HepG2 (cell line): Measurements from ENCODE around the gene MMP27. TPM values are rescaled to one million over a fixed set of nuclear protein-coding genes. Genes with fewer than 3 reads are reported as not detected.

ENCODE experiments used
- ATAC-seq: fragments of 200-7000 bp; cut with Tn5 transposase; 3 replicates; pipeline ENCODE4 v1.9.1; 2020; ENCODE audit warnings: mild to moderate bottlenecking, moderate library complexity
- BruUV-seq: library from RNA; stranded (reverse); fragments of 400-500 nt; replicated peaks from 2 replicates; lab custom pipeline; 2021; lab: Mats Ljungman, UMichigan
- CTCF ChIA-PET: fragments of 300-600 bp; formaldehyde crosslinking; extraction: SDS; loops from one replicate; lab custom pipeline; 2021; ENCODE audit warnings: low total read pairs, inconsistent platforms, low intra/inter-chr PET ratio; lab: Yijun Ruan, JAX
- POLR2A ChIA-PET: fragments of 350-600 bp; sonication (Branson Sonifier 250); formaldehyde crosslinking; loops from one replicate; lab custom pipeline; 2020; ENCODE audit warnings: antibody characterized with exemption, inconsistent platforms; lab: Yijun Ruan, JAX
- DNase-seq: peaks from one replicate; pipeline ENCODE4 v3.0.0-alpha.2; 2015; ENCODE audit warnings: low spot score
- FAIRE-seq: peaks from 3 replicates; lab custom pipeline; 2011; peaks lifted over from hg19 to GRCh38; lab: Jason Lieb, UNC
- H2AFZ ChIP-seq: one replicate; pipeline ENCODE4 v1.6.1; 2011; ENCODE audit warnings: low read length, inconsistent platforms
- H3K27ac ChIP-seq: fragments of 300-600 bp; 3 replicates; pipeline ENCODE4 v1.8.0; 2011; ENCODE audit warnings: mixed run types, mild to moderate bottlenecking, mixed read lengths, low read length, inconsistent platforms; ENCODE audit not compliant: insufficient read depth; ENCODE audit errors: extremely low read length
- H3K27me3 ChIP-seq, 2 experiments: fragments of 200-600 bp in 1 of 2; 2 replicates in 1 of 2; 3 replicates in 1 of 2; pipeline versions ENCODE4 v1.6.0 to v1.8.0; 2011; ENCODE audit warnings: low read length in 2 of 2, mild to moderate bottlenecking in 2 of 2, moderate library complexity in 2 of 2, inconsistent platforms in 1 of 2; ENCODE audit not compliant: insufficient read depth in 2 of 2, control insufficient read depth in 1 of 2
- H3K36me3 ChIP-seq, 2 experiments: fragments of 200-600 bp in 1 of 2; replicated peaks in 1 of 2; 2 replicates in 1 of 2; 3 replicates in 1 of 2; pipeline versions ENCODE4 v1.5.1 to v1.8.0; 2011; ENCODE audit warnings: low read length in 2 of 2, inconsistent platforms in 1 of 2; ENCODE audit not compliant: insufficient read depth in 2 of 2, control insufficient read depth in 1 of 2
- H3K4me1 ChIP-seq: 2 replicates; pipeline ENCODE4 v1.5.1; 2012; ENCODE audit warnings: low read length, inconsistent platforms; ENCODE audit not compliant: insufficient read depth
- H3K4me2 ChIP-seq: 2 replicates; pipeline ENCODE4 v1.6.0; 2011; ENCODE audit warnings: low read depth, low read length, inconsistent platforms
- H3K4me3 ChIP-seq, 3 experiments: fragments of 200-600 bp in 1 of 3; sonication (generic), shearing (Covaris generic) in 1 of 3; replicated peaks in 1 of 3; 2 replicates each; pipeline ENCODE4 v1.5.1; 2011 to 2016; ENCODE audit warnings: low read length in 3 of 3, inconsistent platforms in 2 of 3, low read depth in 2 of 3, mild to moderate bottlenecking in 2 of 3, control low read depth in 1 of 3, mixed read lengths in 1 of 3; ENCODE audit not compliant: insufficient read depth in 1 of 3
- H3K79me2 ChIP-seq: one replicate; pipeline ENCODE4 v1.6.1; 2011; ENCODE audit warnings: low read length, inconsistent platforms; ENCODE audit not compliant: insufficient read depth
- H3K9ac ChIP-seq: 2 replicates; pipeline ENCODE4 v1.6.0; 2011; ENCODE audit warnings: mild to moderate bottlenecking, low read depth, low read length, inconsistent platforms; ENCODE audit not compliant: insufficient read depth
- H3K9me3 ChIP-seq: 2 replicates; pipeline ENCODE4 v1.5.1; 2012; ENCODE audit warnings: mild to moderate bottlenecking, low read length
- H4K20me1 ChIP-seq: 2 replicates; pipeline ENCODE4 v1.6.0; 2011; ENCODE audit warnings: inconsistent platforms, mild to moderate bottlenecking, low read length, moderate library complexity; ENCODE audit not compliant: insufficient read depth
- BCL6 ChIP-seq: IDR thresholded peaks from 2 replicates; pipeline ENCODE4 v1.6.1; 2016; ENCODE audit warnings: missing genetic modification reagents, missing compliant biosample characterization
- HOXA7 ChIP-seq: sonication (generic); formaldehyde crosslinking; IDR thresholded peaks from 2 replicates; pipeline ENCODE4 v1.8.1; 2022; ENCODE audit warnings: mild to moderate bottlenecking, missing genetic modification reagents, moderate library complexity
- NFIB ChIP-seq: sonication (generic); formaldehyde crosslinking; IDR thresholded peaks from 2 replicates; pipeline ENCODE4 v1.9.0; 2021; ENCODE audit warnings: missing genetic modification reagents, mild to moderate bottlenecking, borderline replicate concordance
- RERE ChIP-seq: IDR thresholded peaks from 2 replicates; pipeline ENCODE4 v1.6.1; 2016; ENCODE audit warnings: low read depth, missing genetic modification reagents, missing compliant biosample characterization
- TRIM22 ChIP-seq: fragments of 450-650 bp; IDR thresholded peaks from 2 replicates; pipeline ENCODE4 v1.6.1; 2017
- ZNF574 ChIP-seq: sonication (generic); formaldehyde crosslinking; IDR thresholded peaks from 2 replicates; pipeline ENCODE4 v1.4.0; 2020; ENCODE audit warnings: missing genetic modification reagents
- ZXDC ChIP-seq: sonication (generic); formaldehyde crosslinking; IDR thresholded peaks from 2 replicates; pipeline ENCODE4 v1.5.0; 2020; ENCODE audit warnings: mild to moderate bottlenecking, missing genetic modification reagents
- in situ Hi-C: cut with HindIII; loops from 2 replicates; pipeline ENCODE4 v1.10.0; 2017; ENCODE audit warnings: low pct_unique_long_range_greater_than_20kb; ENCODE audit not compliant: extremely low pct_ligation_motif_present
- intact Hi-C: fragments of 100-400 bp; cut with micrococcal nuclease; formaldehyde crosslinking; loops from one replicate; pipeline ENCODE4 v1.10.0; 2022; ENCODE audit not compliant: unreplicated experiment
- polyA plus RNA-seq, 8 experiments: library from polyadenylated mRNA; depleted of rRNA in 3 of 8; stranded (reverse) in 7 of 8; unstranded in 1 of 8; fragments of >200 nt; fragmentation: Illumina TruSeq in 4 of 8; extraction: Trizol in 4 of 8; gene quantifications; 2 replicates each; pipeline versions ENCODE4 v1.2.1 to v1.2.3, GENCODE V29; 2011 to 2016; ENCODE audit warnings: low read depth in 4 of 8, missing spikeins in 1 of 8, mixed read lengths in 1 of 8; ENCODE audit not compliant: insufficient read depth in 1 of 8
- total RNA-seq, 5 experiments: library from RNA; depleted of rRNA; stranded (reverse); fragments of >200 nt; fragmentation: Illumina TruSeq; extraction: Trizol; gene quantifications; 2 replicates each; pipeline ENCODE4 v1.2.3, GENCODE V29; 2016; ENCODE audit warnings: low read depth in 1 of 5

Gene MMP27
- total and polyA plus RNA-seq, 2 of the 13 experiments (the other 11 are each of a cell fraction or from before 2014, with no cell fraction given), result not detected

GRCh38 chr11:102719620-102720277 lies 14.2 kb upstream of the MMP27 start (continued):
- no peak for TF ChIP-seq ZNF574
- no peak for TF ChIP-seq NFIB

- H2AFZ ChIP-seq, result no peak overlapping the region
- no peak for TF ChIP-seq ZXDC
- TF ChIP-seq HOXA7 (CRISPR knock-in tag), result no peak
- TF ChIP-seq BCL6 (CRISPR knock-in tag), result no peak
- TF ChIP-seq RERE (CRISPR knock-in tag), result no peak
- TF ChIP-seq TRIM22, result no peak
Measured at GRCh38 chr11:102717280-102717679, 11.7 kb upstream of the MMP27 start.

More at GRCh38 chr11:102717280-102717679, 11.7 kb upstream of the MMP27 start:
- no peaks in the 10 kb centered on the region for H3K4me1 ChIP-seq
- no peak overlapping the region for H3K4me3 ChIP-seq
- no peaks in the 10 kb centered on the region for H3K79me2 ChIP-seq
- no TSS peak for BruUV-seq
- in situ Hi-C loops (no loop called here), intact Hi-C loops (no loop called here)
- DNase-seq (no peak), FAIRE-seq (no peak), ATAC-seq (no peak)
- no peak overlapping the region for H3K4me2 ChIP-seq
- no peaks in the 10 kb centered on the region for H3K36me3 ChIP-seq
- no peaks in the 10 kb centered on the region for H3K9me3 ChIP-seq
- no peaks in the 10 kb centered on the region; a peak in 1 of 5 replicates for H3K27me3 ChIP-seq
- no peak overlapping the region for H3K27ac ChIP-seq
- ChIA-PET POLR2A (no interaction called here), CTCF (no interaction called here)
- no peaks in the 10 kb centered on the region for H4K20me1 ChIP-seq
- H3K9ac ChIP-seq, result no peak overlapping the region
